Fibroblast of skin of left quadriceps (primary cell): ENCODE results near the gene GUCD1.

Experiments used
- DNase-seq, 2 experiments: peaks; one replicate each; pipeline ENCODE4 v3.0.0-alpha.2; 2013; ENCODE audit warnings: low read depth in 2 of 2

The GUCD1 gene

GRCh38 chr22:24529898-24530297 is 25.0 kb downstream of the GUCD1 start:
- DNase-seq, result no peak

- no peak for DNase-seq
Observed at GRCh38 chr22:24526191-24526590, 28.7 kb downstream of the GUCD1 start.

GRCh38 chr22:24525416-24526037 is 29.4 kb downstream of the GUCD1 start:
- DNase-seq, result peak in 1 of 2 experiments; percentile 27

DNA sequence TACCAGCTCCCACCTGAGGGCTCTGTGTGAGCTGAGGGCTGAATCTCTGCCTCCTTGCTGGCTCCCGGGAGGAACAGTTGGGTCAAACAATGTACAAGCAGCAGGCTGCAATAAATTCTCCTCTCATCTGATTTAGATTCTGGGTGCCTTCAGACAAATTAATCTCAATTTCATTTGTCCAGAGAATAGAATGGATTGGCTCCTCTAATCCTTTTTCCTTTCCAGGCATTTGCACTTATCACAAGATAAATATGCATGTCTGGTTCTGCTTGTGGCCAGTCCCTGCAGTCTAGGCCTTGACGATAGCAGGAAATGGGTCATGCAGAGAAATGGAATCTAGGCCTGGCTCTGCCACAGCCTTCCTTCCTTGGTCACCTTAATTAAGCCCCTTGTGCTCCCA is 31.1 kb downstream of the GUCD1 start:
- no peak for DNase-seq

DNA sequence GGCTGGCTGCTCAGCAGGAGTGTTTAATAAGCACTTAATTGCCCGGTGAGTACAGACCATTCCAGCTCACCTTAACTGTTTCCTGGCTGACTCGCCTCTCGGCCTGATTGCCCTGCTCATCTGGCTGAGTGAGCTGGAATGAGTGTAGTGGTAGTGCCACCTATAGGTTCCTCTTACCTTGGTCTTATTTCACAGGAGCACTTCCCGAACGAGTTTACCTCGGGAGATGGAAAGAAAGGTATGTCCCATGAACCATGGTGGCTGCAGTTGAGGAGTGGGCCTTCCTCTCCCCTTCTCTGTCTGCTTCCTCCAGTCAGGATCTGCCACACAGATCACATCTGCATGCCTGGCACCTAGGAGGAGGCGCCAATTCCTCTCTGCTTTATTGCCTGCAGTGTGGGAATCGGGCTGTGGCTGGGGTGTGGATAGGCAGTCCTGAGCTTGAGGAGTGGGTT is 33.1 kb downstream of the GUCD1 start:
- peak in 1 of 2 experiments; percentile 27 for DNase-seq

- no peak for DNase-seq
Observed at GRCh38 chr22:24519496-24519895, 35.4 kb downstream of the GUCD1 start.

- DNase-seq, result no peak
Observed at GRCh38 chr22:24518771-24519485, 36.0 kb downstream of the GUCD1 start.

GRCh38 chr22:24518228-24518627 is 36.7 kb downstream of the GUCD1 start:
- DNase-seq, result no peak

DNA sequence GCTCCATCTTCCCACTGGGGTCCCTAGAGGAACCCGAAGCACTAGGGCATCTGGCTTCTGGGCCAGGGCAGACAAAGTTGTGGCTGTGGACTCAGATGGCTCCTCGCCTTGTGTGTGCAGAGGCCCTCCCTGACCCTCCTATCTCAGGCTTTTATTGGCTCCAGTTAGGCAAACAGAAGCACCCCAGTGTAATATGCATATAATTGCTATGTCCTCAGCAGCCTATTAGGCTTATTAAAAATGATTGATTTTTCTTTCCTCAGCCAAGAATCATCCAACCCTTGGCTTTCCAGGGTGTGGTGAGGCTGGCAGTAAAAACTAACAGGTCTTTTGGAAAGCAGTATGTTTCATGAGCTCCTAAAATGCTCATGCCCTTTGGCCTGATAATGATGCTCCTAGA is 37.5 kb downstream of the GUCD1 start:
- DNase-seq, result no peak

- peak; percentile 76 to 79 for DNase-seq
Observed at GRCh38 chr22:24516301-24516737, 38.6 kb downstream of the GUCD1 start.

GRCh38 chr22:24515027-24515338 is 40.0 kb downstream of the GUCD1 start:
- DNase-seq, result no peak

DNA sequence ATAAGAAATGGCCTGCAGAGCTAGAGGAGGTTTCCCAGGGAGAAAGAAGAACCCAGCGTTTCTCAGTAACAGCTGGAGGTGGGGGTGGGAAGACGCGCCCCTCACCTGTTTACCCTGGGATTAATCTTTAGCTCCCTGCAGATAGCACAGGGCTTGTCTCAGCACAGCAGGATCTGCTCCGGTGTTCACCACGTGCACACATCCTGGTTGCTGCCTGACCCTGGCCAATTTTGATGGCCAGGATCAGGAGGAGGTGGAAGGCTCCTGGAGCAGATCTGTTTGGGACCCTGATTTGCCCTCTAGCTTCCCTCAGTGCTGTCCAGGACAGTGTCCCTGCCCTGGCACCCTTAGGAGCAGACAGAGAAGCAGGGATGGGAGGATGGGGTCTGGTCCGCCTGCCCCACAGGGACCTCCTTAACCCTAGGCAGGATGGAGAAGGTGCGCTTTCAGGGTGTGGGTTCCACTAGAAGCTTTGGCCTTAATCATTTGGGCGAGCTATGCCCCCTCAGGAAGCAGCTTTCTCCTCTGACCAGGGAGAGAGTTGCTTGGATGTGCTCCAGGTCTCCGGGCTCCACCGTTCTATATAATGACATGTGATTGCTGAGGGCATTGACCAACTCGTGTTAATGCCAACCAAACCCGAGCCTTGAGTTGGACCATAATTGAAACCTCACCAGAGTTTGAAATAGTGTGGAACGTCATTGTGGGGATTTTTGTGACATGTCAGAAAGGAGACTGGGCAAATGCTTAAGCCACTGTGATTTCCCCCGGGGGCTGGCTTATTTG is 40.5 kb downstream of the GUCD1 start:
- DNase-seq, result no peak

- no peak for DNase-seq
Observed at GRCh38 chr22:24513378-24514240, 41.3 kb downstream of the GUCD1 start.

DNA sequence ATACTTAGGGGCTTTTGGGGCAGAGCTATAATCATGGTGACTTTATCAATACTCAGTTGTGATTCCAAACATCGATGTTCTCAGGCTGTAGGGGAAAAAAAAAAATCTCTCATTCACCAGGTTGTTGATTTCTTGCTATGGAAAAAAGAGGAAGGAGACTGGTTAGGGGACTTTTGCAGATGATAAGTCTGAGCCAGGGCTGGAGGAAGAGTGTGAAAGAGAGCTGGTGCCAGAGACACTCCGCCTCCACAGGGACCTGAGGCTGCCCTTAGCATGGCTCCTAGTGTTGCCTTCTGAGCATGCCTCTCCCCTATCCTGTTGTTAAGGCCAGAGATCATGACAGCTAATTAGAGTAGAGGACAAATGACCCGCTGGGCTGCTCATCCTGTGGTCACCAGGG is 42.9 kb downstream of the GUCD1 start:
- no peak for DNase-seq

GRCh38 chr22:24510637-24511625 is 44.0 kb downstream of the GUCD1 start:
- DNase-seq, result peak in 1 of 2 experiments; percentile 37

DNA sequence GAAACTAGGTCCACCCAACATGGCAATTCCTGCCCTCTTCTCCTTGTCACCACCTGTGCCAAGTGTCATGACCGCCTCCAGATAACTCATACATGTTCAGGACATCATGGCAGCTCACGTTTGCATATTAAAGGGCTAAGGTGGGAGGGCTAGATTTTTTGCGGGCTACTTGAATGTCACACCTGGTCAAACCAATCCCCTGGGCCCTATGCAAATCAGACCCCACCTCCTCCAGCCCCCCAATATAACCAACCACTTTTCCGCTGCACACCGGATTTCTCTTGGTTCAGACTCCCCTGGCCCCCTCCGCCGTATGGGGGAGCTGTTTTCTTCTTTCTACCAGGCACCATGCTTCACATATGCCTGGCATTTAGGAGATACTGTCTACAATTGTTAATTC is 47.2 kb downstream of the GUCD1 start:
- DNase-seq, result no peak

DNA sequence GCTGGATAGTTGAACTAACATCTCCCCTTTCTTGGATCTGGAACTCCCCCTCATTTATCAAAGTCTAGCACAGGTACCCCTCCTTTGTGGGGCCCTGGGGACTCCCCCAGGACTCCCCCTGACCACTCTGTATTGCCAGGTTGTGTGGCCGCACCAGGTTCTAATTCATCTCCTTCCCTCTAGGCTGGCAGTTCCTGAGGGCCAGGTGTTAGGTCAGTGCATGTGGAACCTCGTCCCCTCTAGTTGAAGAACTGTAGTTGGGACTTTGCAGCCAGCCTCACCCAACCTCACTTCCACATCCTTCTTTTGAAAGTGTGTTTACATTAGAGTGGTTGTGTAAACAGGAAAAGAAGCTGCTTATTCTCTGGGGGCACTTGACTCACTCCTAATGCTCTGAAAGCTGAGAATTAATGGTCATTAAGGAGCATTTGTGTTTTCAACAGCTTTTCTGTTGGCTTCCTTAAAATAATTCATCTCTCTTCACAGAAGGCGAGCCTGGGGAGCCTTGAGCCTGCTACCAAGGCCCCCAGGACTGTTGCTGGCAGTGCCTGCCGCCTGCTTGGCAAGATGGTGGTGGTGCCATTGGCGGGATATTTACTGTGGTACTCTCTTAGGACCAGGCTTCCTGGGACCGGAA is 48.0 kb downstream of the GUCD1 start:
- no peak for DNase-seq

GRCh38 chr22:24504956-24505736 is 49.8 kb downstream of the GUCD1 start:
- DNase-seq, result no peak

- DNase-seq, result no peak
Observed at GRCh38 chr22:24504540-24504939, 50.4 kb downstream of the GUCD1 start.
